Measurements from ENCODE around the gene UBXN7.
"Not testable (repeated sequence)": the region's sequence is repeated elsewhere in the genome, so short reads cannot be mapped to it uniquely, and the experiment has no call there.

The UBXN7 gene

GRCh38 chr3:196326936-196327335 is 105.3 kb downstream of the UBXN7 start:
- no peak for TF ChIP-seq ZNF274 (IDR thresholded peaks at IDR 0.05; ENCODE audit: low read depth, low read length)

DNA sequence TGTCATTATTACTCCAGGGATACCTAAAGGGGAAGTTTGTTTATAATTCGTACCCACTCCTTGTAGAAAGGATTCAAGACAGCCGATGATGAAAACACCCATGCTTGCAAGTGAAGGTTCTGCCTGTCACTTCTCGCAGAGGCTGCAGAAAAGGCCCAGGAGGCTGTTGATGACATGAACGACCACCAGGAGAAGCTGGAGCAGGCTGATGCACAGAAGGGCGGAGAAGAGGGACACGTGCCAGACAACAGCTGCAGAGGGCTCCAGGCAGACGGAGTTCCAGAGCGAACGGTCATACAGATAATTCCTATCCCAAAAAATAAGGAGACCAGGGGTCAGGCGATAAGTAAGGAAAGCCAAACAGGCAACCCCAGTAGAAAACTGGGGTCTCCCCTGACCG is 108.5 kb downstream of the UBXN7 start:
- H3K4me3 ChIP-seq (ENCODE audit: low read length): no peak overlapping the region
- TF ChIP-seq ZNF274 (IDR thresholded peaks at IDR 0.05; ENCODE audit: low read depth, low read length): no peak

More at GRCh38 chr3:196326936-196327335, 105.3 kb downstream of the UBXN7 start:
- no peak overlapping the region for H3K4me3 ChIP-seq (ENCODE audit: low read length)

- no peak for TF ChIP-seq ZNF274 (IDR thresholded peaks at IDR 0.05; ENCODE audit: low read depth, low read length)
- no peak overlapping the region for H3K4me3 ChIP-seq (ENCODE audit: low read length)
Measured at GRCh38 chr3:196323016-196323415, 109.2 kb downstream of the UBXN7 start.

DNA sequence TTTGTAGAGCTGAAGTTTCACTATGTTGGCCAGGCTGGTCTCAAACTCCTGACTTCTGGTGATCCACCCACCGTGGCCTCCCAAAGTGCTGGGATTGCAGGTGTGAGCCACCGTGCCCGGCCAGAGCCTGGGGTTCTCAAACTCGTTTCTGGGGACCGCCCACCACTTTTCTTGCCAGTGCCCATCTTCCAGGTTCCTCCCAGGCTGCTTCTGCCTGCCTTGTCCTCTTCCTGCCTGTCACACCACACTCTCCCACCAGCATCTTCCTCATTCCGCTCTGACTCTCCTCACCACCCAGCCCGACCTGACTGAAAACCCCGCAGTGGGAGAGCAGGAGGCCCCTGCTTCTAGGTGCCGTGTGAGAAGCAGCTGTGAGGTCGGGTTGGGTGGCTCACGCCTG is 111.1 kb downstream of the UBXN7 start:
- no peak for TF ChIP-seq ZNF274 (IDR thresholded peaks at IDR 0.05; ENCODE audit: low read depth, low read length)
- no peak overlapping the region for H3K4me3 ChIP-seq (ENCODE audit: low read length)

- no peak overlapping the region for H3K4me3 ChIP-seq (ENCODE audit: low read length)
- TF ChIP-seq ZNF274 (IDR thresholded peaks at IDR 0.05; ENCODE audit: low read depth, low read length): no peak
Measured at GRCh38 chr3:196320137-196320536, 112.1 kb downstream of the UBXN7 start.

DNA sequence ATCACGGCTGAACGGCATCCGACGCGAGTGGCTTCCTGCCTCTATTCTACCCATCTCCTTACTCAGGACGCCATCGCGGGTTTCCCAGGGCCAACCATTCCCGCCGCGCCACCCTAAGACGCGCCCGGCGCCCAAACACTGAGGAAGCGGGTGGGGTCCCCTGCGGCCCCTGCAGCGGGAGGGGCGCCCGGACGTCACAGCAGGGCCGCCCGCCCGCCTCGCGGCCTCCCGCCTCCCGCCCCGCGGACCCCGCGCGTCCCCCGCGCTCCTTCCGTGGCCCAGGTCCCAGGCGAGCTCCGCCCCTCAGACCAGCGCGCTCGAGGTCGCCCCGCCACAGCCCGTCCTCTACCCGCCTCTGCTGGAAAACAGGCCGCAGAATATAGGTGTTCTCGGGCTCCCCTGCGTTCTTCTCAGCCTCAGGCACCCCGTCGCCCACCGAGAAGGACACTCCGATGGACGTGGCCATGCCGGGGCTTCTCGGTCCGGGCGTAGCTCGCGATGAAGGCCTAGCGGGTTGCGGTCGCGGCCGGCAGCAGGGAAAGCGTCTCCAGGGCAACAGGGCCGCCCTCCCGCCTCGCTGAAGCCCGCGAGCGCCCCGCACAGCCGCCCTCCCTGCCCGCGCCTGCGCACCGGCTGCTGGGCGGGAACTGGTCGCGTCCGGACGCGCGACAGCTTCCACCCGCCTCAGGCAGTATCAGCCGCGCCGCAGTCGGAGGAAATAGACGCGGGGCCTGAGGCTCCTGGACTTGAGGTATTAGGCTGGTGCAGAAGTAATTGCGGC is 114.3 kb downstream of the UBXN7 start, which contains the start of gene DYNLT2B:
DYNLT2B (minus strand) TSS at position 554 of the 781 bp plus-strand sequence; CDS start at position 466, 88 bp downstream.
- TF ChIP-seq ZNF274 (IDR thresholded peaks at IDR 0.05; ENCODE audit: low read depth, low read length): no peak
- H3K4me3 ChIP-seq (ENCODE audit: low read length): peak within 1 kb of the TSS; percentile 90

- peak overlapping the region; percentile 90 for H3K4me3 ChIP-seq (ENCODE audit: low read length)
Measured at GRCh38 chr3:196316799-196317686, 115.2 kb downstream of the UBXN7 start.

DNA sequence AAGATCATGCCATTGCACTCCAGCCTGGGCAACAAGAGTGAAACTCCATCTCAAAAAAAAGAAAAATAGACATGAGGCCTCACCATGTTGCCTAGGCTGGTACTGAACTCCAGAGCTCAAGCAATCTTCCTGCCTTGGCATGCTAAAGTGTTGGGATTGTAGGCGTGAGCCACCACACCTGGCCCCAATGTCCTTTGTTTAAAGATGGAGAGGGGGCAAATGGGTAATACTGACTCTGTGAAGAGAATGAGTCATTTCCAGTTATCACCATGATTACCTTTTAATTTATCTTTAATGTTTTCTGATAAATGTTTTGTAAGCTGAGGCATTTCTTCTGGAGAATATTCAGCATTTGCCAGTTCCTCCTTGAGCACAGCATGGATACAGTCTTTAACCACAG is 116.4 kb downstream of the UBXN7 start:
- no peak overlapping the region for H3K4me3 ChIP-seq (ENCODE audit: low read length)
- no peak for TF ChIP-seq ZNF274 (IDR thresholded peaks at IDR 0.05; ENCODE audit: low read depth, low read length)

DNA sequence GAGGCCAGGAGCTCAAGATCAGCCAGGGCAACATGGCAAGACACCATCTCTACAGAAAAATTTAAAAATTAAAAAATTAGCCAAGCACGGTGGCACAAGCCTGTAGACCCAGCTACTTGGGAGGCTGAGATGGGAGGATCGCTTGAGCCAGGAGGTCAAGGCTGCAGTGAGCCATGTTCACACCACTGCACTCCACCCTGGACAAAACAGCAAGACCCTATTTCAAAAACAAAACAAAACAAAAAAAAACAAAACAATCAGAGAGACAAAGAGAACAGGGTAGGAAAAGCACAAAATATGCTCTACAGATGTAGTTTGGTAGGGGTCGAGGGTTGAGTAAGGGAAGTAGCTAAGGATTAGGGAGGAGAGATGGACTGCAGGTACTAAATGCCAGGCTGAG is 117.6 kb downstream of the UBXN7 start:
- no peak for TF ChIP-seq ZNF274 (IDR thresholded peaks at IDR 0.05; ENCODE audit: low read depth, low read length)

DNA sequence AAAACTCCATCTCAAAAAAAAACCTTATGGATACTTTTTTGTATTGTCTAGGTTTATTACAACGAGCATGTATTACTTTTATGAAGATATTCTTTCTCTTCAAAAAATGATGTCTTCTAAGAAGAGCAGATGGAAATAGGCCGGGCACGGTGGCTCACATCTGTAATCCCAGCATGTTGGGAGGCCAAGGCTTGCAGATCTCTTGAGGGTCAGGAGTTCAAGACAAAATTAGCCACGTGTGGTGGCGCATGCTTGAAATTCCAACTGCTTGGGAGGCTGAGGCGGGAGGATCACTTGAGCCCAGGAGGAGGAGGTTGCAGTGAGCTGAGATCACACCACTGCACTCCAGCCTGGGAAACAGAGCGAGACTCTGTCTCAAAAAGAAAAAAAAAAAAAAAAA is 118.1 kb downstream of the UBXN7 start:
- H3K4me3 ChIP-seq (ENCODE audit: low read length): not testable (repeated sequence)

More for the DNA sequence above, 117.6 kb downstream of the UBXN7 start:
- H3K4me3 ChIP-seq (ENCODE audit: low read length): no peak overlapping the region

GRCh38 chr3:196302960-196303359 is 129.3 kb downstream of the UBXN7 start:
- H3K4me3 ChIP-seq (ENCODE audit: low read length): not testable (repeated sequence)

DNA sequence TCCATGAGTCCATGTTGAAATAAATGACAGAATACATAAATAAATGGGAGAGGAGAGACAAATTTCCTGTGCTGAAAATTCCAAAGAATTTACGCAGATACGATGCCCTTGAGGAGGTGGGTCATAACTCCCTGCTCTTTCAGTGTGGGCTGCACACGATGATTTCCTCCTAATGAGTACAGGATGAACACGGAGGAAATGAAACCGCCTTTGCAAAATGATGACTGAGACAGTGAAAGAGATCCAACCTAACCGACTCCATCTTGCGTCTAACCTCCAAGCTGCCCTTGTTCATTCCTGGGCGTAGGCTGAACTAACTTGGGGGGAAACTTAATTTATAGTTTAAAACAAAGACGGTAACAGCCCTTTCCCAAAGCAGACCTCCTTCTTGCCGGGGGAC is 129.7 kb downstream of the UBXN7 start:
- H3K4me3 ChIP-seq (ENCODE audit: low read length): not testable (repeated sequence)

GRCh38 chr3:196298521-196298920 is 133.7 kb downstream of the UBXN7 start:
- TF ChIP-seq ZNF274 (IDR thresholded peaks at IDR 0.05; ENCODE audit: low read depth, low read length): no peak

More at GRCh38 chr3:196298521-196298920, 133.7 kb downstream of the UBXN7 start:
- H3K4me3 ChIP-seq (ENCODE audit: low read length): no peak overlapping the region

Data from GM08714 (cell line).